Superior temporal gyrus (tissue), 1 donor: Measurements from ENCODE around the gene CRTC2.

Experiments used
- DNase-seq: peaks from one replicate; pipeline ENCODE4 v3.0.0-alpha.2; 2016; ENCODE audit errors: extremely low spot score

CRTC2 gene

GRCh38 chr1:153946622-153947241 lies 11.7 kb downstream of the CRTC2 start, which contains the start of gene DENND4B:
Gene DENND4B, minus strand, starts transcription at chr1:153946718. Its CDS starts 2,344 bp downstream, at chr1:153944374.
- DNase-seq, result peak; percentile 78

GRCh38 chr1:153945795-153946621 lies 12.4 kb downstream of the CRTC2 start:
- DNase-seq, result peak; percentile 69

DNA sequence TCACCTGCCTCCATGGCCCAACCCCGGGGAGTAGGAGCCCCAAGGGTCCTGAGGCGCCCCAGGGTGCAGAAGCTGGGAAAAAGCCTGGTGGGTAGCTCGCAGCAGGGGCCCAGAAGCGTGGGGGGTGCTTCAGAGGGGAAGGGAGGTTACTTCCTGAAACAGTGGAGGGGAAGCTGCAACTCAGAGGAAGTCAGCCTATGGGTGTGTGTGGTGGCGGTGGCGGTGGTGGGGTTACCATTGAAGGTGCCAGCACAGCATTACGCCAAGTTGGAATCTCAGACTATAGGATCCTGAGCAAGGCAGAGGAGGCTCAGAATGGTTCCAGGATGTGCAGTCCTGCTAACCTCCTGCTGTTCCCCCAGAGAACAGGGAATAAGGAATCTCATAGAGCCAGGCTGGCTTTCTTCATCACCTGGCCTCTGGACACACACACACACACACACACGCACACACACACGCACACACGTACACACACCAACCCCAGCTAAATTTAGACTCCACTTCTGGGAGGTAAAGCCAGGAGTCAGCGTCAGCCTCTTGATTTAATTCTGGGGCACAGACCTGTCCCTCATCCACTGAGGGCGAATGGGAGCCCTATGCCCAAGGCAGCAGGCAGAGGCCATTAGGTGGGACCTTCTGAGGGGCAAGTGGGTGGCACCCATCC lies 13.1 kb downstream of the CRTC2 start:
- no peak for DNase-seq

- DNase-seq, result no peak
Measured at GRCh38 chr1:153944827-153945117, 13.6 kb downstream of the CRTC2 start.

GRCh38 chr1:153944005-153944826 lies 14.2 kb downstream of the CRTC2 start:
- no peak for DNase-seq

DNA sequence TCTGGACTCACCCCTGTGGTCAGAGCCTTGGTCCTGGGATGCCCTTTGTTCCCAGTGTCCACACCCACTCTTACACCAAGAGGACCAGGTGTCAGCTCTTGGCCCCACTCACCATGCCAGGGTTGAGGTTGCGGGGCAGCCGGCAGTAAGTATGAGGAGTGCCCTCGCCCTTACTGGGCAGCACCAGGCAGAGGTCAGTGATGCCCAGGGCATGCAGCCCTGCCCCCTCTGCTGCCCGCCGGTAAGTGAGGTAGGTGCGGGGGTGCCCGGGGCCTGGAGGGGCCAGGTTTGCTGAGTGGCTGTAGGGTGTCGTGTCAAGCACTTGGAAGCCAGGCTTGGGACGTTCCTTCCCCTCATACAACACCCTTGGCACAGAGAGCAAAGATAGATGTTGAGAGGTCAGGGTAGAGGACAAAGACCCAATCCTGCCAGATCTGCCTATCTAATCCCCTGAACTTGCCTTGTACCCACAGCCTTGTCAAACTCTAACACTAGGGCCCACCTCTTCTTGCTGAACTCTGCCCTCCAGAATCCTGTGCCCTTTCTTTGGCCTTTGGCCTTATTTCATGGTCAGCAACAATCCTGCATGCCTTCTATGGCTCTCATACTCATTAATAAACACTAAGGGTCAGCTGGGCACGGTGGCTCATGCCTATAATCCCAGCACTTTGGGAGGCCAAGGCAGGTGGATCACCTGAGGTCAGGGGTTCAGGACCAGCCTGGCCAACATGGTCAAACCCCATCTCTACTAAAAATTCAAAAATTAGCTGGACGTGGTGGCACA lies 15.5 kb downstream of the CRTC2 start:
- DNase-seq, result no peak

- DNase-seq, result no peak
Measured at GRCh38 chr1:153941826-153942725, 16.3 kb downstream of the CRTC2 start.

DNA sequence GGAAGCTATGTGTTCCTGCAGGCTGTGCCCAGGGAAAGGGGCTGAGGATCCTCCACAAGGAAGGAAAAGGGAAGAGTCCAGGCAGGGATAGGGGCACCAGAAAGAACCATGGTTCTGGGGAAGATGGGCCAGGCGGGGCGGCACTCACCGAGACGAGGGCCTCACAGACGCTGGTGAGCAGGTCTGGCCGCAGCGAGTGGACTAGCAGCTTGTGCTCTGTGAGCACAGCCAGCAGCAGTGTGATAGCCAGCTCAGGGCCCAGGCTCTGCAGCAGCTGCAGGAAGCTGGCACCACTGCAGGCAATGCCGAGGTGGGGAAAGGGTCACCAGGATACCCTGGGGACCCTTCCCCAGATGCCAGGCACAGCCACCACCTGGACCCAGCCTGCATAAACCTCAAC lies 17.7 kb downstream of the CRTC2 start:
- no peak for DNase-seq

GRCh38 chr1:153939476-153939875 lies 18.9 kb downstream of the CRTC2 start:
- DNase-seq, result no peak

- DNase-seq, result no peak
Measured at GRCh38 chr1:153938996-153939395, 19.4 kb downstream of the CRTC2 start.

DNA sequence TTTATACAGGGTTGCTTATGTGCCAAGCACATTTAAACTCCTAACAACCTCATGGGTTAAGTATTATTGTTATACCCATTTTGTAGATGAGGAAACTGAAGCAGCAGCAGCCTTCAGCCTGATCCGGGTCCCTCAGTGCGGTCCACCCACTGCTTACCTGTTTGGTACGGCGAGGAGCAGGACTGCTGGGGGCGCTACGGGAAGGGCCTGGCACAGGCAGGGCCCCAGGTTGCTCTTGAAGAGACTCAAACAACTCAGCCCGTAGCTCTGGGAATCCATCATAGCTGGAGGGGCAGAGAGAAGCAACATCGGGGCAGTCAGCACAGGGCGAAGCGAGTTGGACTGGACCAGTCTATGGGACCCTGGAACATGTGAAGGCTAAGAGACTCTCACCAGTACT lies 21.1 kb downstream of the CRTC2 start:
- DNase-seq, result no peak

DNA sequence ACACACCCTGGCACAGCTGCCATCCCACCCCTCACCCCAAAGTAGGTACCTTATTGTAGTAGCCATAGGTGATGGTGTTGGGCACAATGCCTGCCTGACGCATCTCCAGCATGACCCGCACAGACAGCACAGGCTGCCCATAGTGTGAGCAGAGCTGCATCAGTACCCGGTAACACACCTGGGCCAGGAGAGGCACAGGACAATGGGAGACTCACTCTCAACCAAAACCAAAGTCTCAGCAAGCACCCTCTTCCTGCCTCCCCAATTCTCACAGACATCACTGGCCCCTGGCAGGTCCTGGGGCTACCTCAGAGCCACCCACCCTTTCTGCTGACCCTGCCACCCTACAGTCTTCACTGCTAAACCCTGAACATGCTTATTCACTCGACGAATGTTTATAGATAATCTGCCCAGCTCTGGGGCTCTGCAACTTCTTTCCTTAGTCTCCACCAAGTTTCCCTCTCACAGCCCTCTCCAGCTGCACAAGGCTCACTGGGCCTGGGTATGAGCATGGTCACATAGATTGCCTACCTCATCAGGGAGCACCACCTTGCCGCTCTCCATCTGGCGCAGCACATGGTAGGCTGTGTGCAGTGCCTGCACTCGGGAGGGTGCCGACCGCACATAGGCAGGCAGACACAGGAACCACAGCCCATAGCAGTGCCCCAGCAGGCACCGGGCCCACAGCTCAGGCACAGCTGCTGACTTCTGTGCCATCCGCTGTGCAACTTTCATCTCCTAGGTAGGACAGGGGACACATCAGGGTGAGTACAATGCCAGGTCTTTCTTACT lies 22.2 kb downstream of the CRTC2 start:
- no peak for DNase-seq

- no peak for DNase-seq
Measured at GRCh38 chr1:153934746-153935145, 23.7 kb downstream of the CRTC2 start.

- no peak for DNase-seq
Measured at GRCh38 chr1:153933955-153934354, 24.5 kb downstream of the CRTC2 start.

DNA sequence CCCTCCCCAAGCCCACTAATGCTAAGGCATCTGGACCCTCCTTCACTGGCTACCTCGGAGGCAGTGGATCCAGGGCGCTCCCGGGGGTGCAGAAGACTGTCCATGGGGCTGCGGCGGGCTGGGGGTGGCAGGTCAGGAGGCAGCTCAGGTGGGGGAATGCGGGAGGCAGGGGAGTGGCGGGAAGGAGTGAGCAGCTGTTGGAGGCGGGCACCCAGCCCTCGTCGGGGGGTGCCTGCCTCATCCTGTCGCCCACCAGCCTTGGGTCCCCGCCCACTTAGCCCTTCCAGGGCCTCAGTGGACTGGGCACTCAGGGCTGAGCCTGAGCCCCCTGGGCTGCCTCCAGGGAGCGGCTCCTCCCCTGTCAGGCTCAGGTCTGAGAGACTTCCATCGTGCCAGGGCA lies 25.0 kb downstream of the CRTC2 start:
- DNase-seq, result no peak

DNA sequence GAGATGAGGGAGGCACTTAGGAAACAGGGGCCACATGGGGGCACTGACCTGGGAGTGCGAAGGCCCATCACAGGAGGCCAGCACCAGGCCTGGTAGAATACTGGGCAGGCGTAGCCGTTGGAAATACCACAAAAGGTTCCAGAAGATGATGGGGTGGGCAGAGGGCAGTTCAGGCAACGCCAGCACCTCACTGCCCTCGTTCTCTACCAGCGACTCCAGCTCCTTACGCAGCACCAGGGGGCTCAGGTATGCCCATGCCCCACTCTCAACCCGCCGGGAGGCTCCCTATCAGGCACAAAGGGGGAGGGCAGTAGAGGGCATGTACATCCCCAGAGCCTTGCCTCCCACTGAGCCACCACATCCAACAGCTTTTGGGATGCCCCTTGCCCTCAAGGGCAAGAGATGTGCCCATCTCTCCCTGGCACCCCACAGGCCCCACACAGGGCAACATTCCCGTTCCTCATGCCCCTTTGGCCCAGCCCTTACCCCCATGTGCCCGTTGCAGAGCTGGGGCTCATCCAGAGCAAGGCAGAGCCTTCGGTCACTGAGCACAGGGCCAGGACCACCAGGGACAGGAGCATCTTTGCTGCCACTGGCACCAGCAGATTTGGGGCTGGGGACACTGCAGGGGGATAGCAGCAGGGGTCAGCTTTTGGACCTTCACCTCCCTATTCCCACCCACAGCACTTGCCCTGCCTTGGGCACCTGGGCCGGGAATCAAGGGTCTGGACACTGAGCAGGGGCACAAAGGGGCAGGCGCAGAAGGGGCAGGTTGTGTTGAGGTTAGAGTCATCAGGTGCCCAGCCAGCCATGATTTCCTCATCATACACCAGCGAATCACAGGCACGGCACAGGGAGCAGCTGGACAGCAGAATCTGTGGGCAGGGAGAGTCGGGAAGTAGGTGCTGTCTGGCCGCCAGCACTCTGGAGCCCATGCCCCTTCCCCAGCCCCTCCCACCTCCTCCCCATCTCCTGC lies 26.0 kb downstream of the CRTC2 start:
- no peak for DNase-seq

DNA sequence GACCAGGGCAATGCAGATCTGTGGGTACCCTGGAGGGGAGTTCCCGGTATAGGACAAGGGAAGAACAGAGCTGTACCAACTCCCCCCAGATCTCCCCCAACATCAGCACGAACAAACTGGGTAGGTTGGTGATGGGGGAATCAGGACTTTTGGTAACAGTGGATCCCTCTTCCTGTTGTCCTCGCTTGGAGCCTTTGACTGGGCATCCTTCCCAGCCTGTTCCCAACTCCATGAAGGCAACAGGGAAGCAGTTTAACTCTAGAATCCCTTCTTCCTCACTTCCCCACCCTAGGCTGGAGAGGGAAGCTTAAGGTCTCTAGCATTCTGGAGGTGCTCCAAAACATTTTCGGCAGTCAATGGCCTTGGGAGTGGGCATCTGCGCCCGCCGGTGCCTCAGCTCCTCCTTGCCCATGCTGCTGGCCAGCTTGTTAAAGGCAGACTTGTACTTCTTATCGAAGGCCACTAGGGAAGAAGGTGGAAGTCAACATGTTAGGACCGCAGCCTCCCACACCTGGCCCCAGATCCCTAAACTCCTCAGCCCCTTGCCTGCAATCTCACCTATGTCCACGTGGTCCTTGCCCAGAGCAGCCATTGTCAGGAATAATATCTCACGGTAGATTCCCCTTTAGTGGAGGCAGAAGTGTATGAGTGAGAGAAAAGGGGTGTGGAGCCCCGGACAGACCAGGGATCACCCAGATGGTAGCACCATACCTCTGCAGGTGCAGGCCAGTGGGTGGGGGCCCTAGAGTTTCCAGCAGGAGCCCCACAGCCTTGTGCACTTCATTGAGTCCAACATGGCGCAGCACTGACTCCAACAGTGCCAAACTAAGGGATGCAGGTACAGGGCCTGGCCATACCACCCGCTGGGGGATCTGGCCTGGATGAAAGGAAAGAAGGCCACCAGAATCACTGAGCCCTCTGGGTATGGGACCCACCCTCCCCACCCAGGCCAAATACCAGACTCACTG lies 28.1 kb downstream of the CRTC2 start:
- peak; percentile 19 for DNase-seq
